GM12801 (cell line): Measurements from ENCODE around the gene TMTC1.

Experiments
- CTCF ChIP-seq: IDR thresholded peaks from one replicate; pipeline ENCODE4 v1.5.1; 2011; ENCODE audit warnings: control low read depth; ENCODE audit not compliant: insufficient read length; ENCODE audit errors: extremely low read depth

Gene TMTC1

GRCh38 chr12:29706311-29706710 is 77.4 kb downstream of the TMTC1 start:
- TF ChIP-seq CTCF: no peak

- no peak for TF ChIP-seq CTCF
Observed at GRCh38 chr12:29703528-29703927, 80.2 kb downstream of the TMTC1 start.

GRCh38 chr12:29702972-29703371 is 80.8 kb downstream of the TMTC1 start:
- no peak for TF ChIP-seq CTCF

- TF ChIP-seq CTCF: no peak
Observed at GRCh38 chr12:29702222-29702621, 81.5 kb downstream of the TMTC1 start.

- no peak for TF ChIP-seq CTCF
Observed at GRCh38 chr12:29700761-29701481, 82.8 kb downstream of the TMTC1 start.

GRCh38 chr12:29698756-29699155 is 85.0 kb downstream of the TMTC1 start:
- TF ChIP-seq CTCF: no peak

- no peak for TF ChIP-seq CTCF
Observed at GRCh38 chr12:29695800-29696199, 87.9 kb downstream of the TMTC1 start.

GRCh38 chr12:29695026-29695425 is 88.7 kb downstream of the TMTC1 start:
- TF ChIP-seq CTCF: no peak
